Parathyroid adenoma (tissue), 2 donors: ENCODE results near the gene FCMR.

Source experiments
- H2AFZ ChIP-seq: fragments of 300-600 bp; sonication (generic); one replicate; pipeline ENCODE4 v1.7.0; 2017; ENCODE audit warnings: antibody characterized with exemption, mild to moderate bottlenecking
- H3K27ac ChIP-seq: fragments of 300-600 bp; sonication (generic); one replicate; pipeline ENCODE4 v1.7.0; 2017
- H3K27me3 ChIP-seq: fragments of 300-600 bp; sonication (generic); one replicate; pipeline ENCODE4 v1.7.0; 2017; ENCODE audit warnings: low read length; ENCODE audit not compliant: control insufficient read depth, insufficient read depth
- H3K36me3 ChIP-seq: fragments of 300-600 bp; sonication (generic); one replicate; pipeline ENCODE4 v1.7.0; 2017; ENCODE audit warnings: low read length; ENCODE audit not compliant: control insufficient read depth, insufficient read depth
- H3K4me1 ChIP-seq: fragments of 300-600 bp; sonication (generic); one replicate; pipeline ENCODE4 v1.7.0; 2017; ENCODE audit warnings: control low read depth
- H3K4me2 ChIP-seq: fragments of 300-600 bp; sonication (generic); one replicate; pipeline ENCODE4 v1.7.0; 2017; ENCODE audit warnings: low read length
- H3K4me3 ChIP-seq: fragments of 300-600 bp; sonication (generic); one replicate; pipeline ENCODE4 v1.7.0; 2017; ENCODE audit warnings: low read depth, low read length
- H3K79me2 ChIP-seq: fragments of 300-600 bp; sonication (generic); one replicate; pipeline ENCODE4 v1.7.0; 2017; ENCODE audit warnings: control low read depth
- H3K9ac ChIP-seq: fragments of 300-600 bp; sonication (generic); one replicate; pipeline ENCODE4 v1.7.0; 2017; ENCODE audit warnings: mild to moderate bottlenecking
- H3K9me3 ChIP-seq: fragments of 300-600 bp; sonication (generic); one replicate; pipeline ENCODE4 v1.7.0; 2017; ENCODE audit warnings: low read length; ENCODE audit not compliant: control insufficient read depth
- TF ChIP-seq, protein P1 (sequence below): fragments of 300-600 bp; sonication (generic); IDR thresholded peaks from one replicate; pipeline ENCODE4 v1.7.0; 2017; ENCODE audit warnings: antibody characterized with exemption, mild to moderate bottlenecking
- donor health status: primary hyperparathyroidism.

Gene FCMR

DNA sequence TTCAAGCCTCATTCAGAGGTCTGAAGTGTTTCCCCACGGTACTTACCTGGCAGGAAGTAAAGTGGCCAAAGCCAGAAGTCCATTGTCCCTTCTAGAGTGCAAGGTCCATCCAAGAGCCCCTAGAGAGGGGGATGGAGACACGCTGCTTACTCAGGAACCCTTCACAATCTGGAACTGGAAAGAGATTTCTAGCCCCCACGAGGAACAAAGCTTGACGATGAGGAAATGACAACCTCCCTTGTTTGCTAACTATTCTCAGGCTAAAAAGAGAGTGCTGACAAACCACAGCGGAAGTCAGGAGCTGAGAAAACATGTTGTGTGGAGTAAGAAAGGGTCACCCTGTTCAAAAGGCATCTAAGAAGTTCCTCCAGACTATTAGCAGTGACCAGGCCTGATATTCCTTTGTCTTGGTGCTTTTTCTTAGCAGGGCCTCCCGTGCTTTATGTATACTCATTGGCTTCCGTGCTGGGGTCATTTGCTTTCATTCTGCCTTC, at the start of gene FCMR:
Gene FCMR, minus strand, starts transcription at position 170 of the 494 bp plus-strand sequence. Its CDS starts 87 bp downstream, at position 83.
- H3K4me1 ChIP-seq, result no peaks in the 10 kb centered on the region
- TF ChIP-seq, protein P1, sequence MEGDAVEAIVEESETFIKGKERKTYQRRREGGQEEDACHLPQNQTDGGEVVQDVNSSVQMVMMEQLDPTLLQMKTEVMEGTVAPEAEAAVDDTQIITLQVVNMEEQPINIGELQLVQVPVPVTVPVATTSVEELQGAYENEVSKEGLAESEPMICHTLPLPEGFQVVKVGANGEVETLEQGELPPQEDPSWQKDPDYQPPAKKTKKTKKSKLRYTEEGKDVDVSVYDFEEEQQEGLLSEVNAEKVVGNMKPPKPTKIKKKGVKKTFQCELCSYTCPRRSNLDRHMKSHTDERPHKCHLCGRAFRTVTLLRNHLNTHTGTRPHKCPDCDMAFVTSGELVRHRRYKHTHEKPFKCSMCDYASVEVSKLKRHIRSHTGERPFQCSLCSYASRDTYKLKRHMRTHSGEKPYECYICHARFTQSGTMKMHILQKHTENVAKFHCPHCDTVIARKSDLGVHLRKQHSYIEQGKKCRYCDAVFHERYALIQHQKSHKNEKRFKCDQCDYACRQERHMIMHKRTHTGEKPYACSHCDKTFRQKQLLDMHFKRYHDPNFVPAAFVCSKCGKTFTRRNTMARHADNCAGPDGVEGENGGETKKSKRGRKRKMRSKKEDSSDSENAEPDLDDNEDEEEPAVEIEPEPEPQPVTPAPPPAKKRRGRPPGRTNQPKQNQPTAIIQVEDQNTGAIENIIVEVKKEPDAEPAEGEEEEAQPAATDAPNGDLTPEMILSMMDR, result no peak
- no peak within 1 kb of the TSS for H3K27ac ChIP-seq
- H3K4me3 ChIP-seq, result no peak within 1 kb of the TSS
- H2AFZ ChIP-seq, result no peak within 1 kb of the TSS
- H3K4me2 ChIP-seq, result no peak within 1 kb of the TSS
- H3K79me2 ChIP-seq, result no peaks in the 10 kb centered on the region
- no peaks in the 10 kb centered on the region for H3K36me3 ChIP-seq
- no peaks in the 10 kb centered on the region for H3K27me3 ChIP-seq
- no peaks in the 10 kb centered on the region for H3K9me3 ChIP-seq
- H3K9ac ChIP-seq, result no peak within 1 kb of the TSS

DNA sequence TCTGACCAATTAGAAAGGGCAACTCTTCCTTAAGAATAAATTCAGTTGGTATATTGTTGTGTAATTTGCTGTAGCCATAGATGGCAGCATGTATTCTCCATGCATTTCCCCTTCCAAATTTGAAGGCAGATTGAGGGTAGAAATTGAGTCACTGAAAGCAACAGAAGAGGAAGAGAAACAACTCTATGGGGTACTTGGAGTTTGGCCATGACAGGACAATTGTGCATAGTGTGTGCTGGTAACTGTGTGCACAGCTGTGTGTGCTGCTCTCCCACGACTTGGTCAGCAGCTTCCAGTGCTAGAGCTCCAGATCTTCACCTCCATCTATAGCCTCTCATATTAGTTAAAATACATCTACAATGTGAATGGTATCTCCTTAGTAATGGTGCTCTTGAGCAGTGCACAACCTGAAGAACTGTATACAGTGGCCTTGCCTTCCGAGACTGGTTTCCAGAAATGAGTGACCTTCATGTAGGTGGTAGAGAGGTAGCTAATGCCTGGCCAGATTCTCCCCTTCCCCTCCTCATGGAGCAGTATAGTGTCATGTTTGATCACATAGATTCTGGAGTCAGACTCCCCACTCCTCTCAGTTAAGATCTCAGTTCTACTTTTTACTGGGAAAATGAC, 49.4 kb upstream of the FCMR start:
- Histone ChIP-seq H2AFZ (no peak overlapping the region), H3K79me2 (no peaks in the 10 kb centered on the region), H3K36me3 (no peaks in the 10 kb centered on the region), H3K4me1 (no peaks in the 10 kb centered on the region), H3K4me2 (no peak overlapping the region), H3K27ac (no peak overlapping the region), H3K27me3 (no peaks in the 10 kb centered on the region), H3K9ac (no peak overlapping the region), H3K4me3 (no peak overlapping the region), H3K9me3 (no peaks in the 10 kb centered on the region)
- TF ChIP-seq, protein P1, result no peak

DNA sequence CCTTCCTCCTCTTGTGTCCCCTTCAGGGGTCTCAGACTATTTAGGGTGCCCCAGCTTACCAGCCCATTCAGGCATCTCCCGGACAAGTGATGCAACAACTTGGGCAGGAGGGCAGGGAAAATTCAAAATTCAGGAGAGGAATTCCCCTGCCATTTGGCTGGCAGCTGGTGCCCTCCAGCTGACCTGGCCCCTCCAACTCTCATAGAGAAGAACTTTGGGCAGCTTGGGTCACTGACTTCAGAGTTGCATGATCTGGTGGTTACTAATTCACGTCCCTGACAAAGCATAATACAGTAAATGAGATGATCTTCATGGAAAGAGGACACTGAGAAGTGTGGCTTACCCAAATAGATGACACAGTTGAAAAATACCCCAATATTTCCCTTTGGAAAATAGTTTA, 48.7 kb upstream of the FCMR start, which contains the start of gene FCAMR:
Gene FCAMR, minus strand, starts transcription at position 15 of the 400 bp plus-strand sequence. CDS start 335 bp downstream, outside the sequence.
- Histone ChIP-seq H3K4me1 (no peaks in the 10 kb centered on the region), H3K9me3 (no peaks in the 10 kb centered on the region), H3K27ac (no peak within 1 kb of the TSS), H3K27me3 (no peaks in the 10 kb centered on the region), H3K4me2 (no peak within 1 kb of the TSS), H3K9ac (no peak within 1 kb of the TSS), H3K4me3 (no peak within 1 kb of the TSS), H2AFZ (no peak within 1 kb of the TSS), H3K79me2 (no peaks in the 10 kb centered on the region), H3K36me3 (no peaks in the 10 kb centered on the region)
- TF ChIP-seq, protein P1, result no peak

DNA sequence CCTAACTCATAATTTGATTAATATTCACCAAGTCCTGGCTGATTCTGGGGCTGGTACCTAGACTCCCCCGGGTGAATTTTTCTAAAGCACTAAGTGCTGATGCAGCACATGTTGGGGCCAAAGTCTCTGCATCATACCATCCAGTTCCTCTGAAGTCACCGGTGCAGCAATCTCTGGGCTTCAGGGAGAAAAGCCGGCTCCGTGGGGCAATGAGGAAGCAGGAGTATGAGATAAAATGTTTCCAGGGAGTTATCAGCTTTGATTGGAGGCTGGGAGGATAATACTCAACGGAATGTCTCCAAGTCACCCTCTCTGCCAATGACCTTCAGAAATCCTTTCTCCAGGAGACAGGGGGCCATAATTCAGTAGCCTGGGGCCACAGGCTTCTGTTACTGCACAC, 47.3 kb upstream of the FCMR start:
- Histone ChIP-seq H3K27ac (no peak overlapping the region), H3K36me3 (no peaks in the 10 kb centered on the region), H3K27me3 (no peaks in the 10 kb centered on the region), H3K79me2 (no peaks in the 10 kb centered on the region), H3K9me3 (no peaks in the 10 kb centered on the region), H3K4me2 (no peak overlapping the region), H2AFZ (no peak overlapping the region), H3K9ac (no peak overlapping the region), H3K4me1 (no peaks in the 10 kb centered on the region), H3K4me3 (no peak overlapping the region)
- TF ChIP-seq, protein P1, result no peak
